AG04450 (cell line): ENCODE results near the gene KCNIP4. TPM values are rescaled to one million over a fixed set of nuclear protein-coding genes. Genes with fewer than 3 reads are reported as not detected.

Experiments
- CTCF ChIA-PET: fragments of 300-600, 350-600 bp; formaldehyde crosslinking; extraction: SDS; loops from one replicate; lab custom pipeline; 2022; ENCODE audit warnings: antibody characterized with exemption, inconsistent platforms; lab: Charles Lee
- POLR2A ChIA-PET: fragments of 350-600 bp; formaldehyde crosslinking; extraction: SDS; loops from one replicate; lab custom pipeline; 2021; ENCODE audit warnings: antibody characterized with exemption, inconsistent platforms; lab: Yijun Ruan, JAX
- DNase-seq: peaks from one replicate; pipeline ENCODE4 v3.0.0-alpha.2; 2011; ENCODE audit warnings: low read depth, low spot score
- H3K27ac ChIP-seq: one replicate; pipeline ENCODE4 v1.5.1; 2012; ENCODE audit warnings: low read depth, low read length, control low read depth
- H3K27me3 ChIP-seq: one replicate; pipeline ENCODE4 v1.6.0; 2012; ENCODE audit warnings: low read length; ENCODE audit not compliant: control insufficient read depth, insufficient read depth
- H3K4me3 ChIP-seq: 2 replicates; pipeline ENCODE4 v1.5.1; 2011; ENCODE audit warnings: mild to moderate bottlenecking, low read depth, low read length, control low read depth
- H3K9me3 ChIP-seq: 2 replicates; pipeline ENCODE4 v1.5.1; 2012; ENCODE audit warnings: low read length; ENCODE audit not compliant: control insufficient read depth, insufficient read depth
- polyA plus RNA-seq: library from polyadenylated mRNA; depleted of rRNA; stranded (reverse); fragments of >200 nt; gene quantifications from 2 replicates; pipeline ENCODE4 v1.2.3, GENCODE V29; 2011
- TF ChIP-seq, protein P1 (sequence below): IDR thresholded peaks from 2 replicates; pipeline ENCODE4 v1.5.1; 2011; ENCODE audit warnings: low read depth, low read length, control low read depth, inconsistent platforms

KCNIP4 gene
- polyA plus RNA-seq, 1 experiment: not detected

DNA sequence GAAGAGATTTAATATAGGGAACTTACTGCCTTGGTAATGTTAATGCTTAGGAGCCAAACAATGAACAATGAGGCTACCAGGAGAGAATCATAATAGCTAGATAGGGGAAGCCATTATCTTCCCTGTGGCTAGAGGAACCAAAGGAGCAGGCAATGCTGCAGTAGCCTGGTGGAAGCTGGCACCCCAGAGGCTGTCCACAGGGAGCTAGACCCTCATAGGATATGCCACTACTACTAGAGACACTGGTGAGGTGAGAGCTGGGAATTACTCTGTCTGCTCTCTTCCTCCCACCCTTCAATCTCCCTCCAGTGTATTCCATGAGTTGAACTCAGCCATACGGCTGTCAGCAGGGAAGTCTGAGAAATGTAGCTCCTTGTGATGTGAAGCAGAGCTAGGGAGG is 601.4 kb downstream of the KCNIP4 start:
- Histone ChIP-seq H3K27me3 (no peaks in the 10 kb centered on the region), H3K4me3 (no peak overlapping the region), H3K27ac (no peak overlapping the region), H3K9me3 (peaks cover 2% of the 10 kb centered on the region)
- TF ChIP-seq, protein P1, sequence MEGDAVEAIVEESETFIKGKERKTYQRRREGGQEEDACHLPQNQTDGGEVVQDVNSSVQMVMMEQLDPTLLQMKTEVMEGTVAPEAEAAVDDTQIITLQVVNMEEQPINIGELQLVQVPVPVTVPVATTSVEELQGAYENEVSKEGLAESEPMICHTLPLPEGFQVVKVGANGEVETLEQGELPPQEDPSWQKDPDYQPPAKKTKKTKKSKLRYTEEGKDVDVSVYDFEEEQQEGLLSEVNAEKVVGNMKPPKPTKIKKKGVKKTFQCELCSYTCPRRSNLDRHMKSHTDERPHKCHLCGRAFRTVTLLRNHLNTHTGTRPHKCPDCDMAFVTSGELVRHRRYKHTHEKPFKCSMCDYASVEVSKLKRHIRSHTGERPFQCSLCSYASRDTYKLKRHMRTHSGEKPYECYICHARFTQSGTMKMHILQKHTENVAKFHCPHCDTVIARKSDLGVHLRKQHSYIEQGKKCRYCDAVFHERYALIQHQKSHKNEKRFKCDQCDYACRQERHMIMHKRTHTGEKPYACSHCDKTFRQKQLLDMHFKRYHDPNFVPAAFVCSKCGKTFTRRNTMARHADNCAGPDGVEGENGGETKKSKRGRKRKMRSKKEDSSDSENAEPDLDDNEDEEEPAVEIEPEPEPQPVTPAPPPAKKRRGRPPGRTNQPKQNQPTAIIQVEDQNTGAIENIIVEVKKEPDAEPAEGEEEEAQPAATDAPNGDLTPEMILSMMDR: no peak
- DNase-seq: no peak
- POLR2A ChIA-PET: no interaction called here
- CTCF ChIA-PET: no interaction called here

DNA sequence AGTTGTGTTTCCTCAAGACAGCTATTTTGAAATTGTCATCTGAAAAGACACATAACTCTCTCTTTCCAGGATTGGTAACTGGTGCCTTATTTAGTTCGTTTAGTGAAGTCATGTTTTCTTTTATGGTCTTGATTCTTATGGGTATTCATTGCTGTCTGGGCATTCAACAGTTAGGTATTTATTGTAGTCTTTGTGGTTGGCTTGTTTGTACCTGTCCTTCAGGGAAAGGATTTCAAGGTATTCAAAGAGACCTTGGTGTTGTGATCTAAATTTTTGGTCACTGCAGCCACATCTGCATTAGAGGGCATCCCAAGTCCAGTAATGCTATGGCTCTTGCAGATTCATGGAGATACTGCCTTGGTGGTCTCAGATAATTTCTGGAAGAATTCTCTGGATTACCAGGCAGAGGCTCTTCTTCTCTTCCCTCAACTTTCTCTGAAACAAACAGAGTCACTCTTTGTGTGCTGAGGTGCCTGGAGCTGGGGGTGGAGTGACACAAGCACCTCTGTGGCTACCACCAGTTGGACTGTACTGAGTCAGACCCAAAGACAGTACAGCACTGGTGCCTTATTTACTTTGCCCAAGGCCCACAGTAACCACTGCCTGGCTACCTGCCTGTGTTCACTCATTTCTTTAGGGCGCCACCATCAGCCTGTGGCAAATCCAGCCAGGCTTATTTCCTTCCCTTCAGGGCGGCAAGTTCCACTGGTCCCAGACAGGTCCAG is 620.4 kb downstream of the KCNIP4 start:
- peaks cover 7% of the 10 kb centered on the region for H3K9me3 ChIP-seq
- no peak for DNase-seq
- TF ChIP-seq, protein P1: no peak
- no peak overlapping the region for H3K4me3 ChIP-seq
- ChIA-PET POLR2A (no interaction called here), CTCF (no interaction called here)
- no peak overlapping the region for H3K27ac ChIP-seq
- H3K27me3 ChIP-seq: no peaks in the 10 kb centered on the region

DNA sequence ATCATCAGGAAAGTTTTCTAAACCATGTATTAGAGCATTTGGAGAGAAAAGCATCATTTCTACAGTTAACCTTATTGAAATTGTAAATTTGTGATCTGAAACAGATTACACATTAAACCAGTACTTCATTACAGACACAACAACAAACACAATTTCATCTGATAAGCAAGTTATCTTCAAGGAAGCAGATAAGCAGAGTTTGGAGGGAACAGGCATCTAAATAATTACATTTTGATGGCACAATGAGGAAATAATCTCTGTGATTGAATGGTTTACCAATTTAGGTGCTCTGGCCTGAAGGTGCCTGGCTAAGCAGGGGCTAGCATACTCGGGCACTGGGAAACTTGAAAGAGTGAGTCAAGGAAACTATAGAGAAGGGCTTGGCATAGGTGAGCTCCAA is 628.5 kb downstream of the KCNIP4 start:
- ChIA-PET POLR2A (no interaction called here), CTCF (no interaction called here)
- no peaks in the 10 kb centered on the region for H3K27me3 ChIP-seq
- H3K9me3 ChIP-seq: peaks cover 9% of the 10 kb centered on the region
- H3K4me3 ChIP-seq: no peak overlapping the region
- no peak for DNase-seq
- TF ChIP-seq, protein P1: no peak
- no peak overlapping the region for H3K27ac ChIP-seq

DNA sequence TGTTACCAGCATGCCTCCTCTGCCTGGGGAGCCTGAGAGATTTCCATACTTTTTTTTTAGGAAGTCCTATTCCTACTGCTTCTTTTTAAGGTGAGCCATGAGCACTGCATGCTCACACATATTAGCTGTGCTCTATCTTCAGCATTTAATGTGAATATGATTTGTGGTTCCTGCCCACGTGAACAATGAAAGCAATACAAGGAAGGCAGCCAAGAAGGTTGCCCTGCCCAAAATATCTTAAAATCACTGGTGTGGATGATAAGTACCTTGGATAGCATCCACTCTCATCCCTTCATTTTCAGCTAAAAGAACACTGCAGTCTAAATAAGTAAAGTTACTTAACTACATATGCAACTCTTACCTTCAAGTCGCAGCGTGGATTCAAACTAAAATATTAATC is 640.9 kb downstream of the KCNIP4 start:
- no peak overlapping the region for H3K27ac ChIP-seq
- H3K9me3 ChIP-seq: peaks cover 19% of the 10 kb centered on the region
- no peak overlapping the region for H3K4me3 ChIP-seq
- no peaks in the 10 kb centered on the region for H3K27me3 ChIP-seq
- DNase-seq: no peak
- ChIA-PET POLR2A (no interaction called here), CTCF (no interaction called here)
- TF ChIP-seq, protein P1: no peak

DNA sequence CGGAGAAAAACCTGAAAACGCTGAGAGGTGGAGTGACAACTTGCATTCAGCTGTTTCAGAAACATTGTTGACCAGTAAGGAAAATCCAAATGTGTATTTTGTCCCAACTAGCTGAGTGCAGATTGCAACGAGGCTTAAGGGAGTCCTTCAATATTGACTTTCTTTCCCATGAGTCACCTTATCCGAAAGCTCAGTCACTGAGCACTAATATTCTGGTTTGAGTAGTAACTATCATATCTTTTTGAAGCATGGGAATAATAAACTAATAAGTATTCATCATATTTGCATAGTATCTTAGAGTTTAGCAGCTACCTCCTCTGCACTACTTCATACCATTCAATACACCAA is 644.1 kb downstream of the KCNIP4 start:
- H3K9me3 ChIP-seq: peaks cover 7% of the 10 kb centered on the region
- POLR2A ChIA-PET: no interaction called here
- TF ChIP-seq, protein P1: no peak
- H3K27me3 ChIP-seq: no peaks in the 10 kb centered on the region
- DNase-seq: no peak
- H3K4me3 ChIP-seq: no peak overlapping the region
- H3K27ac ChIP-seq: no peak overlapping the region
- CTCF ChIA-PET: no interaction called here
